ENCODE results near the gene RAMACL.

DNA sequence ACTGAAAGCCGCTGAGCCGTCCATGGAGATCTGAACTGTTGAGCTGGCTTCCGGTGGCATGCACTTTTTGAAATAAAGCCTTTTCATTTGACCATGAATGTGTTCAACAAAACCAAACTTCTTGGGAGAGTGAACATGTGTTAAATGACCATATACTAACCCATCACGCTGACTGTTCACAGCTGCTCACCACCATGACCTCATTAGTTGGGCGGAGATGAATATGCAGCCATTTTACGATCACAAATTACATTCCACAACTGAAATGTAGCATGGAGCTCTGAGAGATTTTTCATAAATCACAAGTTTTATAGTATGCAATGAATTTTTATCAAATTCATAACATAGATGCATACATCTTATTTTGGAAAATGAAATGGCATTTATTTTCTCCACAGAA lies 4.2 kb downstream of the RAMACL start:
- TF ChIP-seq CTCF (IDR thresholded peaks at IDR 0.05 in 2 of 3, conservative IDR thresholded peaks at IDR 0.05 in 1 of 3; ENCODE audit: borderline replicate concordance in 1 of 3, insufficient read depth in 1 of 3, low read depth in 2 of 3, low read length in 2 of 3): no peak
- no peak for TF ChIP-seq YY1 (IDR thresholded peaks at IDR 0.05; ENCODE audit: extremely low read depth, insufficient replicate concordance, low read depth, low read length)
- no peak for TF ChIP-seq POLR2A (IDR thresholded peaks at IDR 0.05; ENCODE audit: borderline replicate concordance, extremely low read depth, insufficient read depth, insufficient read length)
- TF ChIP-seq POLR2AphosphoS5 (IDR thresholded peaks at IDR 0.05; ENCODE audit: low read depth, low read length): no peak
- no peak for TF ChIP-seq EZH2 (IDR thresholded peaks at IDR 0.05)
- no peak for TF ChIP-seq TCF7L2 (IDR thresholded peaks at IDR 0.05; ENCODE audit: borderline replicate concordance, extremely low read depth, insufficient read depth, insufficient read length)
- TF ChIP-seq, protein P1, sequence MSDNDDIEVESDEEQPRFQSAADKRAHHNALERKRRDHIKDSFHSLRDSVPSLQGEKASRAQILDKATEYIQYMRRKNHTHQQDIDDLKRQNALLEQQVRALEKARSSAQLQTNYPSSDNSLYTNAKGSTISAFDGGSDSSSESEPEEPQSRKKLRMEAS (IDR thresholded peaks at IDR 0.05): no peak
- no peak for TF ChIP-seq CBX3 (IDR thresholded peaks at IDR 0.05; ENCODE audit: low read depth)
- no peak for TF ChIP-seq REST (IDR thresholded peaks at IDR 0.05; ENCODE audit: low read depth)

Measured in HCT116 (cell line).